IMR-90 (cell line): ENCODE results near the gene CRYBB2. TPM values are rescaled to one million over a fixed set of nuclear protein-coding genes. Genes with fewer than 3 reads are reported as not detected.

Source experiments
- ATAC-seq: fragments of 200-7000 bp; cut with Tn5 transposase; 2 replicates; pipeline ENCODE4 v1.9.1; 2020; ENCODE audit warnings: low read depth, mild to moderate bottlenecking, moderate library complexity
- BruUV-seq: library from RNA; stranded (reverse); fragments of 400-500 nt; replicated peaks from 2 replicates; lab custom pipeline; 2021; lab: Mats Ljungman, UMichigan
- CTCF ChIA-PET: fragments of 300-600 bp; formaldehyde crosslinking; extraction: SDS; loops from one replicate; lab custom pipeline; 2021; ENCODE audit warnings: antibody characterized with exemption; lab: Yijun Ruan, JAX
- POLR2A ChIA-PET: fragments of 300-600 bp; sonication (Branson Sonifier 250); formaldehyde crosslinking; loops from one replicate; lab custom pipeline; 2022; ENCODE audit warnings: antibody characterized with exemption; ENCODE audit not compliant: unreplicated experiment; lab: Charles Lee
- DNase-seq: peaks from one replicate; pipeline ENCODE4 v3.0.0; 2013
- H2AFZ ChIP-seq: replicated peaks from 2 replicates; pipeline ENCODE3; 2013; ENCODE audit warnings: low read length, mild to moderate bottlenecking; ENCODE audit not compliant: poor library complexity
- H2AK5ac ChIP-seq: 2 replicates; pipeline ENCODE4 v1.6.1; 2013; ENCODE audit warnings: low read depth, low read length, inconsistent platforms
- H2AK9ac ChIP-seq: replicated peaks from 2 replicates; pipeline ENCODE3; 2013; ENCODE audit warnings: mild to moderate bottlenecking, low read depth, low read length, moderate library complexity; ENCODE audit not compliant: poor library complexity
- H2BK120ac ChIP-seq: 2 replicates; pipeline ENCODE4 v1.6.1; 2013; ENCODE audit warnings: low read depth, low read length, inconsistent platforms
- H2BK15ac ChIP-seq: 3 replicates; pipeline ENCODE4 v1.6.1; 2013; ENCODE audit warnings: low read depth, low read length, inconsistent platforms
- H2BK20ac ChIP-seq: 2 replicates; pipeline ENCODE4 v1.6.1; 2013; ENCODE audit warnings: low read depth, mild to moderate bottlenecking, inconsistent platforms, low read length, moderate library complexity
- H2BK5ac ChIP-seq: 2 replicates; pipeline ENCODE4 v1.6.1; 2013; ENCODE audit warnings: mild to moderate bottlenecking, low read depth, low read length, inconsistent platforms; ENCODE audit not compliant: poor library complexity, severe bottlenecking
- H3K14ac ChIP-seq: replicated peaks from 2 replicates; pipeline ENCODE4 v1.6.1; 2013; ENCODE audit warnings: low read depth, low read length, inconsistent platforms
- H3K18ac ChIP-seq: 2 replicates; pipeline ENCODE4 v1.6.1; 2013; ENCODE audit warnings: low read depth, low read length, control low read depth
- H3K23ac ChIP-seq: 2 replicates; pipeline ENCODE4 v1.6.1; 2013; ENCODE audit warnings: low read depth, low read length, inconsistent platforms
- H3K27ac ChIP-seq: 2 replicates; pipeline ENCODE4 v1.5.1; 2013; ENCODE audit warnings: mild to moderate bottlenecking, control low read depth, low read length; ENCODE audit not compliant: insufficient read depth
- H3K27me3 ChIP-seq: 2 replicates; pipeline ENCODE4 v1.6.1; 2013; ENCODE audit warnings: low read length; ENCODE audit not compliant: control insufficient read depth, insufficient read depth
- H3K36me3 ChIP-seq: 2 replicates; pipeline ENCODE4 v1.6.1; 2013; ENCODE audit warnings: low read length, mixed read lengths; ENCODE audit not compliant: control insufficient read depth, insufficient read depth
- H3K4ac ChIP-seq: 2 replicates; pipeline ENCODE4 v1.6.1; 2013; ENCODE audit warnings: low read depth, low read length, inconsistent platforms
- H3K4me1 ChIP-seq: 2 replicates; pipeline ENCODE4 v1.6.1; 2013; ENCODE audit warnings: low read length, mixed read lengths; ENCODE audit not compliant: control insufficient read depth, insufficient read depth
- H3K4me2 ChIP-seq: 2 replicates; pipeline ENCODE4 v1.6.1; 2013; ENCODE audit warnings: low read depth, mild to moderate bottlenecking, control low read depth, low read length, moderate library complexity
- H3K4me3 ChIP-seq: 2 replicates; pipeline ENCODE4 v1.5.1; 2013; ENCODE audit warnings: low read depth, mild to moderate bottlenecking, control low read depth, low read length, moderate library complexity; ENCODE audit not compliant: insufficient read depth
- H3K56ac ChIP-seq: 2 replicates; pipeline ENCODE4 v1.6.1; 2013; ENCODE audit warnings: low read length, inconsistent platforms; ENCODE audit not compliant: insufficient read depth; ENCODE audit errors: extremely low read depth
- H3K79me1 ChIP-seq, 2 experiments: 2 replicates each; pipeline ENCODE4 v1.6.1; 2013; ENCODE audit warnings: low read length in 2 of 2, inconsistent platforms in 1 of 2, low read depth in 1 of 2
- H3K9ac ChIP-seq: 2 replicates; pipeline ENCODE4 v1.6.1; 2013; ENCODE audit warnings: low read depth, low read length, control low read depth
- H3K9me1 ChIP-seq: 2 replicates; pipeline ENCODE4 v1.6.1; 2013; ENCODE audit warnings: low read length, inconsistent platforms; ENCODE audit not compliant: insufficient read depth
- H3K9me3 ChIP-seq: 2 replicates; pipeline ENCODE4 v1.6.1; 2013; ENCODE audit warnings: low read length; ENCODE audit not compliant: control insufficient read depth, insufficient read depth
- H4K20me1 ChIP-seq: 2 replicates; pipeline ENCODE4 v1.6.1; 2013; ENCODE audit warnings: low read length, inconsistent platforms; ENCODE audit not compliant: insufficient read depth
- H4K5ac ChIP-seq: 2 replicates; pipeline ENCODE4 v1.6.1; 2013; ENCODE audit warnings: mild to moderate bottlenecking, low read depth, low read length, control low read depth
- H4K8ac ChIP-seq, 2 experiments: 2 replicates each; pipeline ENCODE4 v1.6.1; 2013; ENCODE audit warnings: low read depth in 2 of 2, low read length in 2 of 2, control low read depth in 1 of 2, inconsistent platforms in 1 of 2
- H4K91ac ChIP-seq: 2 replicates; pipeline ENCODE4 v1.6.1; 2013; ENCODE audit warnings: low read depth, low read length, inconsistent platforms; ENCODE audit not compliant: insufficient read depth
- CEBPB ChIP-seq: IDR thresholded peaks from 2 replicates; pipeline ENCODE4 v1.6.1; 2012; ENCODE audit warnings: low read depth, low read length, improper control_type of control experiment
- CHD1 ChIP-seq: IDR thresholded peaks from 2 replicates; pipeline ENCODE4 v1.6.1; 2012; ENCODE audit warnings: low read depth, low read length, improper control_type of control experiment
- FOS ChIP-seq: fragments of 150-350 bp; IDR thresholded peaks from 2 replicates; pipeline ENCODE4 v1.6.1; 2016; ENCODE audit warnings: low read depth, low read length
- MXI1 ChIP-seq: IDR thresholded peaks from 2 replicates; pipeline ENCODE4 v1.6.1; 2012; ENCODE audit warnings: low read depth, mild to moderate bottlenecking, low read length, moderate library complexity, borderline replicate concordance
- WGBS, 2 experiments: methylation state at CpG; one replicate each; pipeline versions ENCODE4 v1.1.5 to v1.1.7; 2013; ENCODE audit warnings: missing lambda C conversion rate in 2 of 2; ENCODE audit not compliant: insufficient read length in 1 of 2; ENCODE audit errors: extremely low coverage in 2 of 2; 5-methylcytosine and 5-hydroxymethylcytosine counted together
- dilution Hi-C: fragments of 300-500 bp; cut with HindIII; formaldehyde crosslinking; loops from one replicate; pipeline ENCODE4 v1.14.3; 2018; ENCODE audit warnings: low sequenced_read_pairs; ENCODE audit not compliant: unreplicated experiment
- in situ Hi-C: fragments of 300-500 bp; cut with MboI; formaldehyde crosslinking; loops from 3 replicates; pipeline ENCODE4 v1.14.3; 2019; ENCODE audit warnings: low sequenced_read_pairs, inconsistent platforms, mixed read lengths
- intact Hi-C: fragments of 100-400 bp; cut with micrococcal nuclease; formaldehyde crosslinking; loops from 2 replicates; pipeline ENCODE4 v1.10.0; 2022
- polyA plus RNA-seq, 3 experiments: library from polyadenylated mRNA; depleted of rRNA; stranded (reverse); fragments of >200 nt; gene quantifications; 2 replicates each; pipeline ENCODE4 v1.2.3, GENCODE V29; 2012; ENCODE audit warnings: low replicate concordance in 1 of 3
- total RNA-seq: library from RNA; depleted of rRNA; stranded (reverse); fragments of >200 nt; gene quantifications from 2 replicates; pipeline ENCODE4 v1.2.3, GENCODE V29; 2012

The CRYBB2 gene
- total and polyA plus RNA-seq, 2 of the 4 experiments (the other 2 are of a cell fraction) = not detected

GRCh38 chr22:25199731-25200520 lies 19.5 kb upstream of the CRYBB2 start, which contains the start of gene CRYBB3:
Gene CRYBB3 (plus strand): TSS chr22:25199858. CDS start chr22:25201397, 1,539 bp downstream.
- dilution Hi-C loops = no loop called here
- no peaks in the 10 kb centered on the region for H3K9me3 ChIP-seq
- no peak within 1 kb of the TSS for H3K9ac ChIP-seq
- intact Hi-C loops = loop anchor here (5.0 kb wide), 2 partner anchors 247 to 1132 kb away; no protein-coding TSS in a partner anchor
- no peak within 1 kb of the TSS for H3K4me3 ChIP-seq
- no peak within 1 kb of the TSS for H3K56ac ChIP-seq
- in situ Hi-C loops = no loop called here
- no peak within 1 kb of the TSS for H4K5ac ChIP-seq
- H3K9me1 ChIP-seq = no peaks in the 10 kb centered on the region
- H3K23ac ChIP-seq = no peak within 1 kb of the TSS
- H4K20me1 ChIP-seq = no peaks in the 10 kb centered on the region
- no peak within 1 kb of the TSS for H2AK9ac ChIP-seq
- H3K18ac ChIP-seq = no peak within 1 kb of the TSS
- no peak within 1 kb of the TSS for H2BK15ac ChIP-seq
- no peaks in the 10 kb centered on the region for H3K4me1 ChIP-seq
- DNase-seq (no peak), ATAC-seq (no peak)
- no peak within 1 kb of the TSS for H3K27ac ChIP-seq
- H3K4ac ChIP-seq = no peak within 1 kb of the TSS
- no TSS peak for BruUV-seq
- H3K14ac ChIP-seq = no peak within 1 kb of the TSS
- no peaks in the 10 kb centered on the region for H3K27me3 ChIP-seq
- ChIA-PET CTCF (interaction anchor here (0.5 kb wide), 1 partner anchor 250 kb away, joined by 4 read pairs; no protein-coding TSS in a partner anchor), POLR2A (no interaction called here)
- H3K4me2 ChIP-seq = no peak within 1 kb of the TSS
- H3K36me3 ChIP-seq = no peaks in the 10 kb centered on the region
- no peak for TF ChIP-seq FOS
- TF ChIP-seq CEBPB = no peak
- no peak for TF ChIP-seq CHD1
- TF ChIP-seq MXI1 = no peak
- H2BK20ac ChIP-seq = no peak within 1 kb of the TSS
- H4K91ac ChIP-seq = no peak within 1 kb of the TSS
- no peak within 1 kb of the TSS for H2BK5ac ChIP-seq
- peak within 1 kb of the TSS; percentile 32 for H2AFZ ChIP-seq
- no peak within 1 kb of the TSS for H2BK120ac ChIP-seq
- no peak within 1 kb of the TSS for H4K8ac ChIP-seq
- no peak within 1 kb of the TSS for H2AK5ac ChIP-seq
- 69% methylated on average over 6 of the region's 17 CpGs; no CpG with 5 or more reads in 1 of the 2 experiments for WGBS, 2 experiments
- H3K79me1 ChIP-seq = no peaks in the 10 kb centered on the region
